Mucosa of descending colon (tissue), 3 donors: ENCODE data around the gene C16orf78. TPM values are rescaled to one million over a fixed set of nuclear protein-coding genes. Genes with fewer than 3 reads are reported as not detected.

Experiments used
- ATAC-seq: fragments of 200-7000 bp; cut with Tn5 transposase; one replicate; pipeline ENCODE4 v1.9.1; 2020; ENCODE audit warnings: mild to moderate bottlenecking, moderate library complexity
- DNase-seq, 3 donors: peaks; one replicate each; pipeline ENCODE4 v3.0.0-alpha.2; 2020
- H3K36me3 ChIP-seq: fragments of 200-600 bp; one replicate; pipeline ENCODE4 v1.8.0; 2021; ENCODE audit warnings: low read depth, mild to moderate bottlenecking
- H3K4me1 ChIP-seq: fragments of 200-600 bp; one replicate; pipeline ENCODE4 v1.8.0; 2021; ENCODE audit warnings: low read depth, mild to moderate bottlenecking
- H3K4me3 ChIP-seq: fragments of 200-600 bp; one replicate; pipeline ENCODE4 v1.8.0; 2021; ENCODE audit warnings: mild to moderate bottlenecking
- H3K9me3 ChIP-seq: fragments of 200-600 bp; one replicate; pipeline ENCODE4 v1.8.0; 2021; ENCODE audit warnings: mild to moderate bottlenecking
- intact Hi-C, 2 donors: fragments of 100-400 bp; cut with DNase I in 1 of 2; cut with micrococcal nuclease in 1 of 2; formaldehyde crosslinking; loops; one replicate each; pipeline versions ENCODE4 v1.11.0 to v1.11.1; 2022; cut with DNase I, micrococcal nuclease
- total RNA-seq, 3 donors: library from RNA; stranded (reverse); fragmentation: NEBNext Ultra II Directional in 2 of 3; extraction: Animal tissue kit (Norgen Biotek cat#: 25700) in 2 of 3; gene quantifications; one replicate each; pipeline versions ENCODE4 v1.2.1 to v1.2.4, GENCODE V29; 2021 to 2023
- TF ChIP-seq, protein P1 (sequence below): fragments of 200-600 bp; IDR thresholded peaks from one replicate; pipeline ENCODE4 v1.8.0; 2022; ENCODE audit warnings: antibody characterized with exemption, mild to moderate bottlenecking
- donor health status: DM: no; HTN: no; CAD: no; lungs with moderate emphysema.
- donor health status: DM: no; HTN: no; CAD: no.
- donor health status: DM: no; HTN: yes; CAD: no.

C16orf78 gene
- total RNA-seq, 3 donors from 2014 or later, result not detected

DNA sequence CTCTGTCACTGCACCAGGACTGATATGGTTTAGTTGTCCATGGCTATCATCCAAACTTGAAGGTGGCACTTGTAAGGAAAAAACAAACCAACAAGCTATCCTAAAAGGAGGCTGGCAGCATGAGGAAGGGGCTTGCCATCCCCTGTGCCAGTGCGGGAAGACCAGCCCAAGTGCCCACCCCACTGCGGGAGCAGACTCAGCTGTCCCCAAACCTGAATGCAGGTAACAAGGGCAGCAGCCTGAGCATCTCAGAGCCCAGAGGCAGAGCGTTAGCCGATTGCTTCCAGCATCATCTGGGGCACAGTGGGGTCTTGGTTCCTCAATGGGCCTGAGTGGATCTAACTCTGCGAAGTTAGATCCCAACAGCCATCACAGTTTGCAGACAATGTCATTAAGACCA lies 29.2 kb upstream of the C16orf78 start:
- DNase-seq, result no peak
- intact Hi-C loops, result no loop called here
- Histone ChIP-seq H3K4me1 (no peaks in the 10 kb centered on the region), H3K36me3 (no peaks in the 10 kb centered on the region), H3K9me3 (no peaks in the 10 kb centered on the region), H3K4me3 (no peak overlapping the region)
- TF ChIP-seq, protein P1, sequence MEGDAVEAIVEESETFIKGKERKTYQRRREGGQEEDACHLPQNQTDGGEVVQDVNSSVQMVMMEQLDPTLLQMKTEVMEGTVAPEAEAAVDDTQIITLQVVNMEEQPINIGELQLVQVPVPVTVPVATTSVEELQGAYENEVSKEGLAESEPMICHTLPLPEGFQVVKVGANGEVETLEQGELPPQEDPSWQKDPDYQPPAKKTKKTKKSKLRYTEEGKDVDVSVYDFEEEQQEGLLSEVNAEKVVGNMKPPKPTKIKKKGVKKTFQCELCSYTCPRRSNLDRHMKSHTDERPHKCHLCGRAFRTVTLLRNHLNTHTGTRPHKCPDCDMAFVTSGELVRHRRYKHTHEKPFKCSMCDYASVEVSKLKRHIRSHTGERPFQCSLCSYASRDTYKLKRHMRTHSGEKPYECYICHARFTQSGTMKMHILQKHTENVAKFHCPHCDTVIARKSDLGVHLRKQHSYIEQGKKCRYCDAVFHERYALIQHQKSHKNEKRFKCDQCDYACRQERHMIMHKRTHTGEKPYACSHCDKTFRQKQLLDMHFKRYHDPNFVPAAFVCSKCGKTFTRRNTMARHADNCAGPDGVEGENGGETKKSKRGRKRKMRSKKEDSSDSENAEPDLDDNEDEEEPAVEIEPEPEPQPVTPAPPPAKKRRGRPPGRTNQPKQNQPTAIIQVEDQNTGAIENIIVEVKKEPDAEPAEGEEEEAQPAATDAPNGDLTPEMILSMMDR, result no peak
- ATAC-seq, result no peak

- no peak for ATAC-seq
- no peak overlapping the region for H3K4me3 ChIP-seq
- intact Hi-C loops, result loop anchor here in 1 of 2 donors (5.0 kb wide), 1 partner anchor 659 kb away; no protein-coding TSS in a partner anchor
- H3K4me1 ChIP-seq, result no peaks in the 10 kb centered on the region
- no peak for DNase-seq
- TF ChIP-seq, protein P1, result no peak
- no peaks in the 10 kb centered on the region for H3K9me3 ChIP-seq
- H3K36me3 ChIP-seq, result no peaks in the 10 kb centered on the region
These were observed 27.8 kb upstream of the C16orf78 start for GRCh38 chr16:49345829-49346228.

GRCh38 chr16:49346459-49346858 lies 27.1 kb upstream of the C16orf78 start:
- no peaks in the 10 kb centered on the region for H3K36me3 ChIP-seq
- H3K9me3 ChIP-seq, result no peaks in the 10 kb centered on the region
- no peaks in the 10 kb centered on the region for H3K4me1 ChIP-seq
- DNase-seq (no peak), ATAC-seq (no peak)
- H3K4me3 ChIP-seq, result no peak overlapping the region
- TF ChIP-seq, protein P1, result no peak
- intact Hi-C loops, result loop anchor here in 1 of 2 donors (5.0 kb wide), 1 partner anchor 659 kb away; no protein-coding TSS in a partner anchor

GRCh38 chr16:49347476-49347875 lies 26.1 kb upstream of the C16orf78 start:
- Histone ChIP-seq H3K36me3 (no peaks in the 10 kb centered on the region), H3K9me3 (no peaks in the 10 kb centered on the region), H3K4me3 (no peak overlapping the region), H3K4me1 (no peaks in the 10 kb centered on the region)
- no peak for DNase-seq
- no peak for ATAC-seq
- TF ChIP-seq, protein P1, result no peak
- intact Hi-C loops, result loop anchor here in 1 of 2 donors (5.0 kb wide), 1 partner anchor 660 kb away; no protein-coding TSS in a partner anchor

GRCh38 chr16:49348408-49349176 lies 25.0 kb upstream of the C16orf78 start:
- ATAC-seq, result no peak
- intact Hi-C loops, result loop anchor here in 1 of 2 donors (5.0 kb wide), 1 partner anchor 661 kb away; no protein-coding TSS in a partner anchor
- TF ChIP-seq, protein P1, result no peak

More at GRCh38 chr16:49348408-49349176, 25.0 kb upstream of the C16orf78 start:
- no peaks in the 10 kb centered on the region for H3K4me1 ChIP-seq
- no peaks in the 10 kb centered on the region for H3K9me3 ChIP-seq
- DNase-seq, result no peak
- no peak overlapping the region for H3K4me3 ChIP-seq
- no peaks in the 10 kb centered on the region for H3K36me3 ChIP-seq
